Activated CD8-positive, alpha-beta memory T cell treated with anti-CD3 and anti-CD28 coated beads, Interleukin-2, amount 50 U/mL, for 4 hours (primary cell): Measurements from ENCODE around the gene NINJ2.

Experiments used
- DNase-seq: peaks from one replicate; pipeline ENCODE4 v3.0.0-alpha.2; 2020

Gene NINJ2

GRCh38 chr12:563787-564298 lies 99.4 kb downstream of the NINJ2 start:
- DNase-seq = no peak

- peak; percentile 66 for DNase-seq
Observed at GRCh38 chr12:563250-563781, 99.9 kb downstream of the NINJ2 start.

GRCh38 chr12:562634-563033 lies 100.6 kb downstream of the NINJ2 start:
- DNase-seq = no peak

- DNase-seq = no peak
Observed at GRCh38 chr12:561908-562593, 101.2 kb downstream of the NINJ2 start.

GRCh38 chr12:561391-561705 lies 101.9 kb downstream of the NINJ2 start:
- no peak for DNase-seq

- no peak for DNase-seq
Observed at GRCh38 chr12:560691-561390, 102.4 kb downstream of the NINJ2 start.

- no peak for DNase-seq
Observed at GRCh38 chr12:559906-560455, 103.3 kb downstream of the NINJ2 start.

- DNase-seq = no peak
Observed at GRCh38 chr12:559208-559905, 103.9 kb downstream of the NINJ2 start.

GRCh38 chr12:558580-558979 lies 104.7 kb downstream of the NINJ2 start:
- DNase-seq = no peak

GRCh38 chr12:556498-556897 lies 106.7 kb downstream of the NINJ2 start:
- DNase-seq = no peak

- DNase-seq = no peak
Observed at GRCh38 chr12:554001-554285, 109.3 kb downstream of the NINJ2 start.

GRCh38 chr12:553216-554000 lies 109.8 kb downstream of the NINJ2 start:
- DNase-seq = peak; percentile 39

GRCh38 chr12:552466-552865 lies 110.8 kb downstream of the NINJ2 start:
- no peak for DNase-seq

- no peak for DNase-seq
Observed at GRCh38 chr12:550473-551260, 112.6 kb downstream of the NINJ2 start.

GRCh38 chr12:549476-550082 lies 113.7 kb downstream of the NINJ2 start:
- DNase-seq = no peak

GRCh38 chr12:547883-548470 lies 115.3 kb downstream of the NINJ2 start:
- no peak for DNase-seq

GRCh38 chr12:546920-547845 lies 116.1 kb downstream of the NINJ2 start:
- peak; percentile 69 for DNase-seq

- no peak for DNase-seq
Observed at GRCh38 chr12:546265-546919, 116.9 kb downstream of the NINJ2 start.

- DNase-seq = no peak
Observed at GRCh38 chr12:545835-546234, 117.4 kb downstream of the NINJ2 start.
